Activated T-helper 2 cell treated with anti-CD3 and anti-CD28 coated beads, Interferon-gamma antibody, Interleukin-2, Interleukin-4, amounts not matched to agents 10 μg/mL and 5 μg/mL and 100 μg/mL, durations not matched to agents 14 hours and 24 hours and 36 hours (primary cell): ENCODE data around the gene PARD3. TPM values are rescaled to one million over a fixed set of nuclear protein-coding genes. Genes with fewer than 3 reads are reported as not detected.

Source experiments
- DNase-seq: peaks from one replicate; pipeline ENCODE4 v3.0.0; 2021; ENCODE audit warnings: low spot score
- H3K27ac Mint-ChIP-seq: one replicate; pipeline ENCODE4 v1.8.0; 2021; ENCODE audit warnings: mixed read lengths
- H3K27me3 Mint-ChIP-seq: one replicate; pipeline ENCODE4 v1.8.0; 2021; ENCODE audit warnings: low read depth, mixed read lengths
- H3K36me3 Mint-ChIP-seq: one replicate; pipeline ENCODE4 v1.8.0; 2021; ENCODE audit warnings: low read depth, mixed read lengths
- H3K4me1 Mint-ChIP-seq: one replicate; pipeline ENCODE4 v1.8.0; 2021; ENCODE audit warnings: low read depth, mixed read lengths
- H3K4me3 Mint-ChIP-seq: one replicate; pipeline ENCODE4 v1.8.0; 2021; ENCODE audit warnings: low read depth, mild to moderate bottlenecking, moderate library complexity, mixed read lengths
- H3K9me3 Mint-ChIP-seq: one replicate; pipeline ENCODE4 v1.8.0; 2021; ENCODE audit warnings: mixed read lengths
- intact Hi-C: fragments of 100-400 bp; cut with micrococcal nuclease; formaldehyde crosslinking; loops from one replicate; pipeline ENCODE4 v1.15.1; 2023
- total RNA-seq: library from RNA; stranded (reverse); gene quantifications from 2 replicates; pipeline ENCODE4 v1.2.3, GENCODE V29; 2022

The PARD3 gene
- total RNA-seq, 1 donor from 2014 or later: 1.4 TPM

DNA sequence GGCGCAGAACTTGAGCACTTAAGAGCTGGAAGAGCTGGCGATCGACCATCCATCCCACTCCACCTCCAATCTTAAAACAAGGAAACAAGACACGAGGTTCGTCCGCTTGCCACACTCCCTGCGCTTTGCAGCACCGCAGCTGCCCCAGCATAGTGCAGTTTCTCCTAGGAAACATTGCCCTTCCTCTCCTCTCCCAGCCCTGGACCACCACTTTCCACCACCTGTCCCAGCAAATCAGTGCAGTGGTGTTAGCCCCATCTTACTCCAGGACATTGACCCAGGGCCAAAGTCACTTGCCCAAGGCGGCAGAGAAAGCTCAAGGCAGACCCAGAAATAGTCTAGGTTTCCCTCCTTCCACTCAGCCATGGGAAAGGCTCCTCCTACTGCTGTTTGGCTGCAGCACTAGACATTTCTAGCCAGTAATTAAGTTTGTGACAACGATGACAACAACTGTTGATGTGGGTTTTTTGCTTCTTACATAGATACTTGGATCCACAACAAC, 1.5 kb upstream of the PARD3 start:
- Mint-ChIP-seq H3K9me3 (no peaks in the 10 kb centered on the region), H3K27ac (no peak overlapping the region), H3K4me1 (peaks cover 4% of the 10 kb centered on the region), H3K36me3 (no peaks in the 10 kb centered on the region), H3K4me3 (peak overlapping the region; percentile 69), H3K27me3 (peaks cover 54% of the 10 kb centered on the region)
- DNase-seq: no peak
- intact Hi-C loops: no loop called here

DNA sequence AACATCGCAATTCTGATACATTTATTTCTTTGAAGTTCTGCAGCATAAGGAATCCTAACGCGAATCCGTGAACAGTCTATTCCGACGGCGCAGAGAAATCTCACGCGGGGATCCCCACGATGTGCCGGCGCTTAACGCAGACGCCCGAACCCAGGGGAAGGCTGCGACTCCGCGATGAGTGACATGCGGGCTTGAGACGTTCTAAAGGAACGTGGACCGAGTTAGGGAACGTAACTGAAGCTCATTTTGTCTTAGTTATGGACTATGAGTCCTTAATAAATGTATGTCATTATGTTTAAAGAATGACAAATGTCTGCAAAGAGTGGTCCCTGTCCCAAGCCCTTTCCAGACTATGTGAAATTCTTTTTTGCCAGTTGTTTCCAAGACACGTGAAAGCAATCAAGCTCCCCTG, 995 bp upstream of the PARD3 start:
- Mint-ChIP-seq H3K4me3 (peak overlapping the region; percentile 69), H3K36me3 (no peaks in the 10 kb centered on the region), H3K4me1 (peaks cover 4% of the 10 kb centered on the region), H3K9me3 (no peaks in the 10 kb centered on the region), H3K27ac (no peak overlapping the region), H3K27me3 (peaks cover 59% of the 10 kb centered on the region)
- DNase-seq: no peak
- intact Hi-C loops: no loop called here

DNA sequence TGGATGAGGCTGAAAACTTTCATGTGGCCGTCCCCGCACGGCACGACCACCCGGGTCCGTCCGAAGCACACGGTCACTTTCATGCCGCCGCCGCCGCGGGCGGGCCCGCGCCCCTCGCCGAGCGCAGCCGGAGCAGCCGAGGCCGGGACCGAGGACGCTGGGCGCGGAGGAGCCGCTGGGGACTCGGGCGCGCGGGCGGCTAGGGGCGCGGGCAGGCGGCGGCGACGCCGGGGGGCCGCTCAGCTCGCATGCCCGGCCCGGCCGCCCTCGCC, 247 bp downstream of the PARD3 start:
- H3K4me1 Mint-ChIP-seq: peaks cover 6% of the 10 kb centered on the region
- no peaks in the 10 kb centered on the region for H3K9me3 Mint-ChIP-seq
- peaks cover 68% of the 10 kb centered on the region for H3K27me3 Mint-ChIP-seq
- DNase-seq: no peak
- intact Hi-C loops: no loop called here
- H3K4me3 Mint-ChIP-seq: no peak overlapping the region
- H3K27ac Mint-ChIP-seq: no peak overlapping the region
- H3K36me3 Mint-ChIP-seq: no peaks in the 10 kb centered on the region

DNA sequence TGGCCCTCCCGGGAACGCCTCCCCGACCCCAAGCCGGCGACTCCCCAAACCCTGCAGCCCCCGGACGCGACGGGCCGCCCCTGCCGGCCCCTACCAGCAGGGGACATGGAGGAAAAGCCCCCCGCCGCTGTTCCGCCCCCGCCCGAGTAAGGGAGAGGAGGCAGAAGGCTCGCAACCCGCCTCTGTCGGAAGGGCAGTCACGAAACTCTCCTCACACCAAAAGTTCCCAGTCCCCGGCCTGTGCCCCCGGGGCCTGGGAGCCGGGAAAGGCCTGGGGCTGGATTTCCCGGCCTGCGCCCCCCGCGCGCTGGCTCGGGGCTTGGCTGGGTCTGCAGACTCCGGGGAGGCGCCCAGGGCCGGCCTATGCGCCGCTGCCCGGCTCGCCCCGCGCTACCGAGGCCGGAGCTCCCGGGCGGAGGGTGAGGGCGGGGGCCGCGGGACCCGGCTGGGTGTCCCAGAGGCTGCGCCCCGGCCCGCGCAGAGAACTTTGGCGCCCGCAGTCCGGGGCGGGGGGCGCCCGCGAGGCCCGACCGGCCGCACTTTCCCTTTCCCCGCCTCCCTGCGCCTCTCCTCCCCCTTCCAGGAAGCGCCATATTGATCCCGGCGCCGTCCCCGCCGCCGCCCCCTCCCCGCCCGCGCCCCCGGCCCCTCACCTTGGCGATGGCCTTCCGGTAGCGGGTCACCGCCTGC, 728 bp downstream of the PARD3 start:
- H3K4me1 Mint-ChIP-seq: peaks cover 8% of the 10 kb centered on the region
- DNase-seq: no peak
- intact Hi-C loops: no loop called here
- peaks cover 67% of the 10 kb centered on the region for H3K27me3 Mint-ChIP-seq
- no peak overlapping the region for H3K27ac Mint-ChIP-seq
- no peaks in the 10 kb centered on the region for H3K9me3 Mint-ChIP-seq
- H3K4me3 Mint-ChIP-seq: peak overlapping the region; percentile 49
- H3K36me3 Mint-ChIP-seq: no peaks in the 10 kb centered on the region

DNA sequence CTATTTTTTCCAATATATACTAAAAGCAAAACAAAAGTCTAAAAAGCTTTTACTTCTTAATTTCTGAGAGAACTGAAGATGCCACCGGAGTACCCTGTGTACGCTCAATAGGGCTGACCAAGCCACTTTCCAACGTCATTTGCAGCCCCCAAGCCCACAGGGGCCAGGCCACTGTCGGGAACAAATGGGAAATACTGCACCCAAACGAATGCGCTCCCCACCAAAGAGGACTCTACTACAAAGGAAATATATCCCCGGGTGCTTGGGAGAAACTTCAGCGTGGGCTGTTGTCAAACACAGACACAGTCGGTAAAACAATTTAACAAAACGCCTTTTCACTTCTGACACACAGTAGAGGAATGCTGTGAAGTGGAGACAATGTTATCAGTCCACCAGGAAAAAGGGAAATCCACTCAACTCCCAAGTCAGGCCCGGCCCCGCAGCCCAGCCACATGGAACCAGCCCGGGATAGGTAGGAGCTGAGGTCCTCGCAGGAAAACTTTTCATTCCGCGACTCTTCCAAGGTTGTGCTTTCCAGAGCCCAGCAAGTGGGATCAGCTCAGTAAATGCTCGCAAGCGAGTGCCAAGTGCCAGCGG, 1.4 kb downstream of the PARD3 start:
- H3K9me3 Mint-ChIP-seq: no peaks in the 10 kb centered on the region
- no peaks in the 10 kb centered on the region for H3K36me3 Mint-ChIP-seq
- intact Hi-C loops: no loop called here
- H3K4me1 Mint-ChIP-seq: peaks cover 11% of the 10 kb centered on the region
- no peak overlapping the region for H3K27ac Mint-ChIP-seq
- H3K27me3 Mint-ChIP-seq: peaks cover 73% of the 10 kb centered on the region
- peak overlapping the region; percentile 49 for H3K4me3 Mint-ChIP-seq
- DNase-seq: no peak

DNA sequence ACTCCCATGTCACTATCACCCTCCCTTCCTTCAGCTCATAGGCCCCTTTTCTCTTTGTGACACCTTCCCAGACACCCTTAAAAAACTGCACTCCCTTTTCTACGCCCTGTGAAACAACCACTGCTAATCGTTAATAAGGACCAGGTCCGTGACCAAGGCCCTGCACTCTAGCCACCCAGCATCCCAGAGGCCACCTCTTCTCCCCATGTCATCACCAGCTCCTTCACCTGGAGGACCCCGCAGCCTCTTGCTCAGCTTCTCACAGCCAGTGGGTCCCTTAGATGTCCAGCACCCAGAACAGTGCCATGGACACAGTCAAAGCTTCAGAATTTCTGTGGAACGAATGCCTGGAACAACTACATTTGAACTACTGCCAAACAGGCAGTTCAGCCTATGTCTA, 2.3 kb downstream of the PARD3 start:
- H3K4me3 Mint-ChIP-seq: no peak overlapping the region
- H3K27me3 Mint-ChIP-seq: peaks cover 73% of the 10 kb centered on the region
- H3K36me3 Mint-ChIP-seq: no peaks in the 10 kb centered on the region
- peaks cover 11% of the 10 kb centered on the region for H3K4me1 Mint-ChIP-seq
- DNase-seq: no peak
- intact Hi-C loops: no loop called here
- no peaks in the 10 kb centered on the region for H3K9me3 Mint-ChIP-seq
- no peak overlapping the region for H3K27ac Mint-ChIP-seq

DNA sequence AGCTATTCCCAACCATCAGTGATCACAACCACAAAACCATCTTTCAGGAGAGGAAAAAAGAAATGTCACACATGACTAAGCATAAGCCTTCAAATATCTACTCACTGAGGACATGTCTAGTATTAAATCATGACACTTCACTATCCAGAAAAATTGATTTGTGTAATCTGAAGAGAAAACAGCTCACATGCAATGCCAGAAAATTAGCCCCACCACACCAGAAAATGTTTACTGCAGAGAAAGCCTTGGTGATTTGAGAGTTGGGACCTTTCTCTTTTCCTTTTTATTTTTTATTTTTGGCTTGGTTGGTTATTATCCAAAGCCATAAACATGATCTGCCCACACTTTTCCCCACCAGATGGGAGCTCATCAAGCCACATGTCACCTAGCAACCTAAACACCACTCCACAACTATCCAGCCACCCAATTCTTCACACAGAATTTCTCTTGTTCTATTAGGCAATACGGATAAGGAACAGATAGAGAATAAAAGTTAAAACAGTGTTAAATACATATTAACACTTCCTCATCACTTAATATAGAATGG, 3.1 kb downstream of the PARD3 start:
- no peak overlapping the region for H3K4me3 Mint-ChIP-seq
- peaks cover 11% of the 10 kb centered on the region for H3K4me1 Mint-ChIP-seq
- peaks cover 66% of the 10 kb centered on the region for H3K27me3 Mint-ChIP-seq
- H3K9me3 Mint-ChIP-seq: no peaks in the 10 kb centered on the region
- intact Hi-C loops: no loop called here
- no peaks in the 10 kb centered on the region for H3K36me3 Mint-ChIP-seq
- DNase-seq: no peak
- H3K27ac Mint-ChIP-seq: no peak overlapping the region

DNA sequence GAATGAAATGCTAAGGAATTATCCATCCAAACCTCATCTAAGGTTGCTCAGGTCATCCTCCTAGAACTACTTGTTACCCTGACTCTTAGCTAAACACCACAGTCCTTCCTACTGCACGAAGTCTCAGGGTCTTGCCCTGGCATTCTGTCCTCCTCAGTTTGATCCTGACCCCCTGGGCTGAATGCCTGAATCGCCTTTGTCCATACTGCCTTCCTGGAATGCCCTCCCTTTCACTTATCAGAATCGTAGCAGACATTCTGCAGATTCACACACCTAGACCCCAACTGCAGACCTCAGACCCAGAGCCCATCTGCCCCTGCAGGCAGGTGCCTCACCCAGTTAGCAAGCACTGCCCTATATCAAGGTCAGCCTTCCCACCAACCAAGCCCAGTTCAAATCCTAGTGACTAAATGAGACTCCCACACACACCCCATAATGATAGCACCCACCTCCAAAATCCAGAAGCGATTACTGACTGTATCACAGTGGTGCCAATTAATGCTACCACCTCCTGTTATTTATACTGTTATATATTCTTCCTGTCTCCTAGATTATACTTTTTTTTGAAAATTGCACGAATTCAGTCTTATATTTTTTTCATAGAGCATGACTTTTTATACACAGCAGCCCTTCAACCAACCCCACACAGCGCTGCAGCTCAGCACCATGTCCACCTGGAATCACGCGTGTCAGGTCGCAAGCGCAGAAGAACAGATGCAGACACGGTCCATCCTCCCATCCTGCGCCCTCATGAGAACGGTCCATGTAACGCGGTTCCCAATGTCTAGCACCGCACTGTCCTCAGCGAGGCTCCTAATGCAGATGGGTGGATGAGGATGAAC, 3.7 kb downstream of the PARD3 start:
- intact Hi-C loops: no loop called here
- Mint-ChIP-seq H3K36me3 (no peaks in the 10 kb centered on the region), H3K4me1 (peaks cover 10% of the 10 kb centered on the region), H3K9me3 (no peaks in the 10 kb centered on the region), H3K27me3 (peaks cover 61% of the 10 kb centered on the region), H3K27ac (no peak overlapping the region), H3K4me3 (no peak overlapping the region)
- DNase-seq: no peak

DNA sequence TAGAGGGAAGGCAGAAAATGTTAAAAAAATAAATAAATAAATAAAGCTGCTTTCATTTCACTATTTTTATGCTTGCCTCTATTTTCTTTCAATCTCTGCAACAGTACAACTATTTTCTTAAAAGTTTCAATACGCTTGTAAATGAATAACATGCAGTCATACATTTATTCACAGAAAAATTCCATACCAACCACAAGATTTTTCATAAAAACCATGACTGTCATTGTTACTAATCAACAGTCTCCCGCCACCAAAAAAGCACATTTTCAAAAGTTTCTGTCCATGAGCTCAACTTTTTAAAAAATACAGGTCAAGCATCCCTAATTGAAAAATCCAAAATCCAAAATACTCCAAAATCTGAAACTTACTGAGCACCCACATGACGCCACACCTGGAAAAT, 5.3 kb downstream of the PARD3 start:
- H3K27me3 Mint-ChIP-seq: peaks cover 53% of the 10 kb centered on the region
- H3K4me3 Mint-ChIP-seq: no peak overlapping the region
- DNase-seq: no peak
- H3K36me3 Mint-ChIP-seq: no peaks in the 10 kb centered on the region
- no peaks in the 10 kb centered on the region for H3K9me3 Mint-ChIP-seq
- H3K4me1 Mint-ChIP-seq: peaks cover 7% of the 10 kb centered on the region
- intact Hi-C loops: no loop called here
- no peak overlapping the region for H3K27ac Mint-ChIP-seq

DNA sequence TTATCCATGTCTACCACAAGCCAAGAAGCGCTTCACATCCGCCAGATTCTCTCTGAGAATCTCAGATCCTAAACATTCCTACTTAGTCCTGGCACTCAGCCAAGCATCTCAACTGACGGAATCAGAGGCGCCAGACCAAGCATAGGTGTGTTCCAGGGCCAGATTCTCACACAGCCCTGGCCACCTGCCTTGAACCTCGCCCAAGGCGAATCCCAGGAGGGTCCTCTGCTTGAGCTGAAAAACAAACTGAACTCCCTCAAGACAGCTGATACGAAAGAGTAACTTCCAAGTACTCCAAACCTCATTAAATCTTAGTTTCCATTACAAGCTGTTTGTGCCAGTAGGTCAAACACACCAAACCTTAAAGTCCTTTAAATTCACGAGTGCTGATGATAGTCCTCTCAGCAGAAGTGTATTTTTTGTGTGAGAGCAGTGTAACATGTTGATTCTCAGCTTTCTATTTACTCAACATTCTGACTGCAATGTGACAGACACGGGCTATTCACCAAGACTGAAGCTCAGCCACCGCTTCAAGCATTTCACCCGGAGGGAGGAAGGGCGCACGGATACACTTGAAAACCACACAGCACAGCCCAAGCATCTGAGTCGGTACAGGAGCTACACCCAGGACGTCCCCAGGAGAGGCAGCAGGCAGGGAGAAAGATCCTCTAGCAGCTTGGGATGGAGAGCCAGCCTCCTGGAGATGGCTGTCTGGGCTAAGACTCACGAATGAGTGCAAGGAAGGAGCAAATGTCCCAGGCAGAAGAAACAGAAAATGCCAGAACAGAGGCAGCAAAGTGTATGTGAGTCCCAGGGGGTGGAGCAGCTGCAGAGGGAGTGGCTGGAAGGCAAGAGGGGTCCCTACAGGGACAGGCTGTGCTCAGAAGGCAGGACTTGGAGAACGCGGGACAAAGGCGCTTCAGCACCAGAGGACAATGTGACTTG, 6.0 kb downstream of the PARD3 start:
- intact Hi-C loops: no loop called here
- no peak overlapping the region for H3K27ac Mint-ChIP-seq
- H3K36me3 Mint-ChIP-seq: no peaks in the 10 kb centered on the region
- no peak for DNase-seq
- peaks cover 7% of the 10 kb centered on the region for H3K4me1 Mint-ChIP-seq
- no peak overlapping the region for H3K4me3 Mint-ChIP-seq
- peaks cover 53% of the 10 kb centered on the region for H3K27me3 Mint-ChIP-seq
- H3K9me3 Mint-ChIP-seq: no peaks in the 10 kb centered on the region

DNA sequence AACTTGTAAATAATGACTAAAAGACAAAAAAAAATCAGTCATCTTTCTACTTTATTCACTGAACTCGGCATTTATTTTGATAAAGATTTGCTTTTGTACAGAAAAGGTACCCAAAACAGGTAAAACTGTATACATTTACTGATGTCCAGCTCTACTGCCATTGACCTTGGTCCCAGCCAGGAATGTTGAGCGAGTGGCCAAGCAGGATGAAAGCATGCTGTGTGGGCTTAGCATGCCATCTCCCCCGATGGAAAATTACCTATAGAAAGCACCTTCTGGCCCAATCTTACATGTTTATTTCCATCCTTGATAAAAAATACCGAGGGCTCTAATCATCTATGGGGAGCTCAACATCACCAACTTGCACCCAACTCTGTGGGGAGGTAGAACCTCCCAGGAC, 6.8 kb downstream of the PARD3 start:
- no peak overlapping the region for H3K27ac Mint-ChIP-seq
- peaks cover 45% of the 10 kb centered on the region for H3K27me3 Mint-ChIP-seq
- intact Hi-C loops: no loop called here
- H3K36me3 Mint-ChIP-seq: no peaks in the 10 kb centered on the region
- H3K9me3 Mint-ChIP-seq: no peaks in the 10 kb centered on the region
- H3K4me3 Mint-ChIP-seq: no peak overlapping the region
- no peak for DNase-seq
- H3K4me1 Mint-ChIP-seq: peaks cover 7% of the 10 kb centered on the region

DNA sequence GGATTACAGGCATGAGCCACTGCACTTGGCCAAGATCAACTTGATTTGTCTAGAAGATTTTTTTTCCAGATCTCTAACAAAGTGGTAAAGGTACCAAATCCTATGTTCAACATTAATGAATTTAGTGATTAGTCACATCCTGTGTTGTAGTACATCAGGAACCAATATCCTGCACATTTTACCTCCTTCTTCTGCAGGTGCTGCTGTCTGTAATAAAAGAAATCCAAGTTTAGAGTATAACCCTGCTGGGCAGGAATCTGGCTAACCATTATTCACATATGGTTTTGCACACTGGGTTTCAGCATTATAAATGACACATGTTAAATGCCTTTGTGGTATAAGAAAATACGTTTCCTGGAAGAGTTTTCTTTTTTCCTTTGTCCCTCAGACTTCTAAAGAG, 10.8 kb downstream of the PARD3 start:
- Mint-ChIP-seq H3K4me3 (no peak overlapping the region), H3K9me3 (no peaks in the 10 kb centered on the region), H3K4me1 (peaks cover 3% of the 10 kb centered on the region), H3K36me3 (no peaks in the 10 kb centered on the region), H3K27ac (no peak overlapping the region), H3K27me3 (peaks cover 11% of the 10 kb centered on the region)
- no peak for DNase-seq
- intact Hi-C loops: no loop called here
